HPDE6-E6E7 (cell line): Measurements from ENCODE around the gene IFNGR2.

Source experiments
- DNase-seq: peaks from one replicate; pipeline ENCODE4 v3.0.0; 2011; ENCODE audit warnings: missing footprints; ENCODE audit errors: extremely low spot score

IFNGR2 gene

GRCh38 chr21:33481314-33481943 is 78.2 kb downstream of the IFNGR2 start:
- no peak for DNase-seq
